ENCODE results near the gene KIF7.

DNA sequence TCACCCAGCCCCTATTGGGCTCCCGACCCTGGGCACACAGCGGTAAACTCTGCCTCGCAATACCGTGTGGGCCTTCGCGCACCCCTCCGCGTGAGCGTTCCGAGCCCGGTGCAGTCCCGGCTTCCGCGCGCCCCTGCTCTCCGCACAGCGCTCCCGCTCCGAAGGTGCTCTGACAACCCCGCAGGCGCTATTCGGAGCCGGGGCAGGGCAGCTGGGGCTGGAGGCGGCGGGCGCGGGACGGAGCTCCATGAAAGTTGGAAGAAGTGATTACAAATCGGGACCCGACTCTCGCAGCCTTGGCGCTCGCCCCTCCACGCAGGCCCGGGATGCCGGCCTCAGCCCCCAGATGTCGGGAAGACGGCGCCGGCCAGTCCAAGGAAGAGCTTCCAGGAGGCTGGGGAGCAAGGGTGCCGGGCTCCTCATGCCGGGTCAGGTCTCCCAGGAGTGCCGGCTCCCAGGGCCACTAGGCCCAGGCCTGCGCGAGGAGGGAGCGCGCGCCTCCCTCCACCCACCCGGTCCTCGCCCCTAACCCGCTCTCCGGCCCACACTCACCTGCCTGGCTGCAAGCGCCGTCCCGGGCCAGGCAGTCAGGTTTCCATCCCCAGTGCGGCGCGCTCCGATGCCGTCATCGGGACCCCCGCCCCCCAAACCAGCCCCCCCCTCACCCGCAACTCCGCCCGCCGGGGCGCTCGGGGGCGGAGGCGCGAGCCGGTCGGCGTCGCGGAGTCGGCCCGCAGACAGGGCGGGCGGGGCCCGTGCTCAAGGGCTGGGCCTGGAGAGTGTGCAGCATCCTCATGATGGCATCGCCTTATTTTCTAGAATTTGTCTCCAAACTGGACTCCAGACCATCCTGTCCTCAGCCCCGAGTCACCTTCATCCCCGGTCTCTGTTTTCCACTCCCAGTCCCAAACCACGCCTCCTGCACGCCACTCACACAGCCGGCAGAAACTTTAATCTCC lies at the start of gene KIF7:
- TF ChIP-seq, protein P1, sequence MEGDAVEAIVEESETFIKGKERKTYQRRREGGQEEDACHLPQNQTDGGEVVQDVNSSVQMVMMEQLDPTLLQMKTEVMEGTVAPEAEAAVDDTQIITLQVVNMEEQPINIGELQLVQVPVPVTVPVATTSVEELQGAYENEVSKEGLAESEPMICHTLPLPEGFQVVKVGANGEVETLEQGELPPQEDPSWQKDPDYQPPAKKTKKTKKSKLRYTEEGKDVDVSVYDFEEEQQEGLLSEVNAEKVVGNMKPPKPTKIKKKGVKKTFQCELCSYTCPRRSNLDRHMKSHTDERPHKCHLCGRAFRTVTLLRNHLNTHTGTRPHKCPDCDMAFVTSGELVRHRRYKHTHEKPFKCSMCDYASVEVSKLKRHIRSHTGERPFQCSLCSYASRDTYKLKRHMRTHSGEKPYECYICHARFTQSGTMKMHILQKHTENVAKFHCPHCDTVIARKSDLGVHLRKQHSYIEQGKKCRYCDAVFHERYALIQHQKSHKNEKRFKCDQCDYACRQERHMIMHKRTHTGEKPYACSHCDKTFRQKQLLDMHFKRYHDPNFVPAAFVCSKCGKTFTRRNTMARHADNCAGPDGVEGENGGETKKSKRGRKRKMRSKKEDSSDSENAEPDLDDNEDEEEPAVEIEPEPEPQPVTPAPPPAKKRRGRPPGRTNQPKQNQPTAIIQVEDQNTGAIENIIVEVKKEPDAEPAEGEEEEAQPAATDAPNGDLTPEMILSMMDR (IDR thresholded peaks at IDR 0.05): no peak
- TF ChIP-seq, protein P2, sequence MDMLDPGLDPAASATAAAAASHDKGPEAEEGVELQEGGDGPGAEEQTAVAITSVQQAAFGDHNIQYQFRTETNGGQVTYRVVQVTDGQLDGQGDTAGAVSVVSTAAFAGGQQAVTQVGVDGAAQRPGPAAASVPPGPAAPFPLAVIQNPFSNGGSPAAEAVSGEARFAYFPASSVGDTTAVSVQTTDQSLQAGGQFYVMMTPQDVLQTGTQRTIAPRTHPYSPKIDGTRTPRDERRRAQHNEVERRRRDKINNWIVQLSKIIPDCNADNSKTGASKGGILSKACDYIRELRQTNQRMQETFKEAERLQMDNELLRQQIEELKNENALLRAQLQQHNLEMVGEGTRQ (IDR thresholded peaks at IDR 0.05; ENCODE audit: borderline replicate concordance, low read depth, low read length): no peak
- no peak for TF ChIP-seq GABPA (IDR thresholded peaks at IDR 0.05; ENCODE audit: low read depth)
- peak; percentile 36; the same call in 1 of the 2 replicates for TF ChIP-seq MXI1 (IDR thresholded peaks at IDR 0.05; ENCODE audit: low read depth, low read length)
- TF ChIP-seq POLR2AphosphoS5 (IDR thresholded peaks at IDR 0.05; ENCODE audit: low read depth, low read length): peak; percentile 44; the same call in 1 of the 2 replicates
- TF ChIP-seq EZH2phosphoT487 (IDR thresholded peaks at IDR 0.05; ENCODE audit: borderline replicate concordance, low read depth): no peak
- TF ChIP-seq RAD21 (IDR thresholded peaks at IDR 0.05; ENCODE audit: low read length): no peak
- no peak for TF ChIP-seq TCF12 (IDR thresholded peaks at IDR 0.05)
- TF ChIP-seq RFX5 (IDR thresholded peaks at IDR 0.05; ENCODE audit: low read length): no peak
- TF ChIP-seq, protein P3, sequence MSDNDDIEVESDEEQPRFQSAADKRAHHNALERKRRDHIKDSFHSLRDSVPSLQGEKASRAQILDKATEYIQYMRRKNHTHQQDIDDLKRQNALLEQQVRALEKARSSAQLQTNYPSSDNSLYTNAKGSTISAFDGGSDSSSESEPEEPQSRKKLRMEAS (IDR thresholded peaks at IDR 0.05; ENCODE audit: low read depth): peak; percentile 63

All from SK-N-SH (cell line).